Body of pancreas (tissue), 4 donors: ENCODE measurements around the gene SMARCA4. TPM values are rescaled to one million over a fixed set of nuclear protein-coding genes. Genes with fewer than 3 reads are reported as not detected.

Source experiments
- ATAC-seq: fragments of 150-250 bp; one replicate; pipeline ENCODE4 v1.9.1; 2016
- DNase-seq, 4 donors: peaks; one replicate each; pipeline ENCODE4 v3.0.0-alpha.2; 2019
- H3K27ac ChIP-seq, 4 donors: fragments of 200-600 bp; sonication (generic); 1 replicate in 3 of 4; 2 replicates in 1 of 4; pipeline versions ENCODE4 v1.5.1 to v1.6.1; 2016 to 2019; ENCODE audit warnings: mild to moderate bottlenecking in 1 of 4, mixed read lengths in 1 of 4, moderate library complexity in 1 of 4
- H3K27me3 ChIP-seq, 2 donors: fragments of 200-600 bp; sonication (generic); one replicate each; pipeline ENCODE4 v1.6.0; 2016; ENCODE audit warnings: mild to moderate bottlenecking in 1 of 2
- H3K36me3 ChIP-seq, 2 donors: fragments of 200-600 bp; sonication (generic); replicated peaks in 1 of 2; 2 replicates each; pipeline ENCODE4 v1.5.1; 2016; ENCODE audit warnings: low read depth in 2 of 2; ENCODE audit not compliant: insufficient read depth in 1 of 2
- H3K4me1 ChIP-seq: fragments of 200-600 bp; sonication (generic); one replicate; pipeline ENCODE4 v1.6.0; 2016
- H3K4me3 ChIP-seq, 2 donors: fragments of 200-600 bp; sonication (generic); 1 replicate in 1 of 2; 2 replicates in 1 of 2; pipeline ENCODE4 v1.5.1; 2016 to 2019
- H3K9me3 ChIP-seq, 3 donors: fragments of 200-600 bp; sonication (generic); 1 replicate in 2 of 3; 2 replicates in 1 of 3; pipeline ENCODE4 v1.5.1; 2016
- CTCF ChIP-seq, 7 experiments: fragments of 450-650 bp in 4 of 7; fragments of 200-600 bp in 3 of 7; sonication (generic) in 3 of 7; IDR thresholded peaks; one replicate each; pipeline ENCODE4 v1.5.1; 2016 to 2019; ENCODE audit warnings: antibody characterized with exemption in 7 of 7
- POLR2A ChIP-seq, 3 donors: fragments of 450-650 bp; IDR thresholded peaks; one replicate each; pipeline ENCODE4 v1.6.1; 2016; ENCODE audit warnings: antibody characterized with exemption in 3 of 3, mild to moderate bottlenecking in 2 of 3
- WGBS, 2 donors: methylation state at CpG; one replicate each; pipeline ENCODE4 v1.1.5; 2017; 5-methylcytosine and 5-hydroxymethylcytosine counted together
- intact Hi-C: fragments of 100-400 bp; cut with DNase I; formaldehyde crosslinking; loops from one replicate; pipeline ENCODE4 v1.15.1; 2023
- total RNA-seq, 2 donors: library from RNA; depleted of rRNA; stranded (reverse); fragments of >200 nt; gene quantifications; one replicate each; pipeline ENCODE4 v1.1.0, GENCODE V29; 2016

The SMARCA4 gene
- total RNA-seq, 2 donors from 2014 or later: 56.3 to 120 TPM

DNA sequence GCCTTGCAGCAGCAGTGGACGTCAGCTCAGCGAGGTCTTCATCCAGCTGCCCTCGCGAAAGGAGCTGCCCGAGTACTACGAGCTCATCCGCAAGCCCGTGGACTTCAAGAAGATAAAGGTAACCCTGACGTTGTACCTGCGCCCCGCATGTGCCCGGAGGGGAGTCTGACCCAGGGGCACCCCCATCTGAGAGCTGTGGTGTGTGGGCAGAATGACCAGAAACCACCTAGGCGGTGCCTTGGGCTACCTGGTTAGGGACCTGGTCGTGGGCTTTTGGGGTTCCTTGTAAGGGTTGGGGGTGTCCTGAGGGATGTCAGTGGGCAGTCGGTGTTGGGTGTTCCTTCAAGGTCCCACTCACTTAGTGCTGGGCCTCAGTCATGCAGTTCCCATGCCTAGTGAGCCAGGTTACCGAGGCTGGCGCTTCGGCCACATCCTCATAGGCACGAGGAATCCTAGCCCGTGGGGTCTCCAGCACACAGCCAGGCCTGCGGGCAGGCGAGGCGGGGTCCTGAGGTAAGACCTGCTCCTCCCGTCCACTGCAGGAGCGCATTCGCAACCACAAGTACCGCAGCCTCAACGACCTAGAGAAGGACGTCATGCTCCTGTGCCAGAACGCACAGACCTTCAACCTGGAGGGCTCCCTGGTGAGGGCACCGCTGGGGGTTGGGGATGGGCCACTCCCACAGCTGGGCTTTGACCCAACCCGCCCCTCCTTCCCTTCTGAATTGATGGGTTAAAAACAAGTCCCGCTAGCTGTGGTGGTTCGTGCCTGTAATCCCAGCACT is 97.6 kb downstream of the SMARCA4 start:
- Histone ChIP-seq H3K27me3 (no peaks in the 10 kb centered on the region), H3K36me3 (peaks cover 0 to 2% of the 10 kb centered on the region in 2 donors), H3K4me1 (no peaks in the 10 kb centered on the region), H3K4me3 (no peak overlapping the region), H3K27ac (no peak overlapping the region), H3K9me3 (no peaks in the 10 kb centered on the region)
- 95 to 97% methylated on average over 13 to 30 of the region's 34 CpGs for WGBS, 2 donors
- TF ChIP-seq POLR2A (IDR thresholded peaks at IDR 0.05) (no peak), CTCF (IDR thresholded peaks at IDR 0.05) (no peak)
- intact Hi-C loops: no loop called here
- no peak for DNase-seq
- ATAC-seq: no peak

DNA sequence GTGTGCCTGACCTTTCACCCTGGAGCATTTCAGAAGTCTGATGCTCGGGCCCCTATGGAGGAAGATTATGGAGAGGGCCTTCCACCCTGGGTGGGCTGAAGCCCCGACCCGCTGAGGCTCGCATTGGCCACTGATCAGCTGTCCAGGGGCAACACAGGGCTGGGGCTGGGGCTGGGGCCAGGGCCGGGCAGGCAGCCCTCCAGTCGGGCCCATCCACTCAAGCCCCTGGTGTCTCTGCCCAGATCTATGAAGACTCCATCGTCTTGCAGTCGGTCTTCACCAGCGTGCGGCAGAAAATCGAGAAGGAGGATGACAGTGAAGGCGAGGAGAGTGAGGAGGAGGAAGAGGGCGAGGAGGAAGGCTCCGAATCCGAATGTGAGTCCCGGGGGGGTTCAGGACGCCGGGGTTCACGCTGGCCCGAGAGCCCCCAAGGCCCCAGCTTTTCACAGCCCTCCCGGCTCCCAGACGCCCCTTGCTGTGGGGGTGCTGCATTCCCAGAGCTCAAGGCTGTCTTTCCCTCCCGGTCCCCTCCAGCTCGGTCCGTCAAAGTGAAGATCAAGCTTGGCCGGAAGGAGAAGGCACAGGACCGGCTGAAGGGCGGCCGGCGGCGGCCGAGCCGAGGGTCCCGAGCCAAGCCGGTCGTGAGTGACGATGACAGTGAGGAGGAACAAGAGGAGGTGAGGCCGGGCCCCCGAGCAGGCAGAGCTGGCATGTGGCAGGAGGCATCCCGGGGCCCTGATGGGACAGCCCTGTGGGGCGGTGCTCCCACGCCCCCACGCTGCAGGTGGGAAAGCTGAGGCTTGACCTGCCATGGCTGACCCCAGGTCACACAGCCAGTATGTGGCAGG is 98.9 kb downstream of the SMARCA4 start:
- intact Hi-C loops: no loop called here
- H3K9me3 ChIP-seq: no peaks in the 10 kb centered on the region
- peaks cover 0 to 2% of the 10 kb centered on the region in 2 donors for H3K36me3 ChIP-seq
- no peak for ATAC-seq
- TF ChIP-seq POLR2A (IDR thresholded peaks at IDR 0.05) (no peak), CTCF (IDR thresholded peaks at IDR 0.05) (no peak)
- 93 to 95% methylated on average over 4 to 39 of the region's 43 CpGs for WGBS, 2 donors
- no peak for DNase-seq
- no peaks in the 10 kb centered on the region for H3K27me3 ChIP-seq
- H3K4me1 ChIP-seq: no peaks in the 10 kb centered on the region
- no peak overlapping the region for H3K27ac ChIP-seq
- no peak overlapping the region for H3K4me3 ChIP-seq

DNA sequence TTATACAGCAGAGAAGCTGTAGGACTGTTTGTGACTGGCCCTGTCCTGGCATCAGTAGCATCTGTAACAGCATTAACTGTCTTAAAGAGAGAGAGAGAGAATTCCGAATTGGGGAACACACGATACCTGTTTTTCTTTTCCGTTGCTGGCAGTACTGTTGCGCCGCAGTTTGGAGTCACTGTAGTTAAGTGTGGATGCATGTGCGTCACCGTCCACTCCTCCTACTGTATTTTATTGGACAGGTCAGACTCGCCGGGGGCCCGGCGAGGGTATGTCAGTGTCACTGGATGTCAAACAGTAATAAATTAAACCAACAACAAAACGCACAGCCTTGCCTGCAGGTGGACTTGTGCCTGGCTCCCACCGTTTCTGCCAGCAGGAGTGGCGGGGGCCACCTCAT is 101.1 kb downstream of the SMARCA4 start:
- Histone ChIP-seq H3K27ac (no peak overlapping the region), H3K4me1 (peaks cover 7% of the 10 kb centered on the region), H3K27me3 (no peaks in the 10 kb centered on the region), H3K4me3 (no peak overlapping the region), H3K9me3 (no peaks in the 10 kb centered on the region), H3K36me3 (peaks cover 0 to 2% of the 10 kb centered on the region in 2 donors)
- intact Hi-C loops: no loop called here
- TF ChIP-seq CTCF (IDR thresholded peaks at IDR 0.05): no peak
- ATAC-seq (no peak), DNase-seq (no peak)
- 92 to 93% methylated on average over 14 of the region's 14 CpGs for WGBS, 2 donors

GRCh38 chr19:11063434-11063833 is 102.6 kb downstream of the SMARCA4 start:
- Histone ChIP-seq H3K27me3 (no peaks in the 10 kb centered on the region), H3K9me3 (no peaks in the 10 kb centered on the region), H3K4me1 (peaks cover 7% of the 10 kb centered on the region), H3K36me3 (peaks cover 0 to 2% of the 10 kb centered on the region in 2 donors), H3K27ac (no peak overlapping the region), H3K4me3 (no peak overlapping the region)
- TF ChIP-seq CTCF (IDR thresholded peaks at IDR 0.05): no peak
- TF ChIP-seq POLR2A (IDR thresholded peaks at IDR 0.05): no peak
- intact Hi-C loops: no loop called here
- WGBS, 2 donors: 83 to 91% methylated on average over 3 of the region's 3 CpGs
- ATAC-seq (no peak), DNase-seq (no peak)
